H1 (cell line): ENCODE measurements around the gene CDH9.

Experiments used
- CTCF ChIP-seq, 3 experiments: IDR thresholded peaks; 1 replicate in 2 of 3; 2 replicates in 1 of 3; pipeline versions ENCODE4 v1.5.1 to v1.6.1; 2011; ENCODE audit warnings: low read length in 3 of 3, mild to moderate bottlenecking in 3 of 3, inconsistent platforms in 2 of 3, low read depth in 1 of 3, moderate library complexity in 1 of 3; ENCODE audit not compliant: insufficient read depth in 1 of 3; ENCODE audit errors: control extremely low read depth in 1 of 3
- POLR2AphosphoS5 ChIP-seq: IDR thresholded peaks from 2 replicates; pipeline ENCODE4 v1.6.1; 2011; ENCODE audit warnings: low read depth, low read length
- TBP ChIP-seq: IDR thresholded peaks from 2 replicates; pipeline ENCODE4 v1.6.1; 2011; ENCODE audit warnings: low read depth, low read length, improper control_type of control experiment

- TF ChIP-seq POLR2AphosphoS5 (no peak), TBP (no peak), CTCF (IDR thresholded peaks at IDR 0.05; ENCODE audit: control extremely low read depth in 1 of 3, insufficient read depth in 1 of 3, low read depth in 1 of 3, low read length in 3 of 3) (no peak)
Measured at GRCh38 chr5:27015758-27016157, 22.6 kb downstream of the CDH9 start.
